NCI-H774 (cell line): ENCODE results near the gene BMF.
"Not testable (repeated sequence)": the region's sequence is repeated elsewhere in the genome, so short reads cannot be mapped to it uniquely, and the experiment has no call there.

Experiments
- DNase-seq: peaks from one replicate; lab custom pipeline; 2025; lab: John Stamatoyannopoulos, UW

The BMF gene

GRCh38 chr15:40087991-40088928 is 20.4 kb downstream of the BMF start:
- no peak for DNase-seq

DNA sequence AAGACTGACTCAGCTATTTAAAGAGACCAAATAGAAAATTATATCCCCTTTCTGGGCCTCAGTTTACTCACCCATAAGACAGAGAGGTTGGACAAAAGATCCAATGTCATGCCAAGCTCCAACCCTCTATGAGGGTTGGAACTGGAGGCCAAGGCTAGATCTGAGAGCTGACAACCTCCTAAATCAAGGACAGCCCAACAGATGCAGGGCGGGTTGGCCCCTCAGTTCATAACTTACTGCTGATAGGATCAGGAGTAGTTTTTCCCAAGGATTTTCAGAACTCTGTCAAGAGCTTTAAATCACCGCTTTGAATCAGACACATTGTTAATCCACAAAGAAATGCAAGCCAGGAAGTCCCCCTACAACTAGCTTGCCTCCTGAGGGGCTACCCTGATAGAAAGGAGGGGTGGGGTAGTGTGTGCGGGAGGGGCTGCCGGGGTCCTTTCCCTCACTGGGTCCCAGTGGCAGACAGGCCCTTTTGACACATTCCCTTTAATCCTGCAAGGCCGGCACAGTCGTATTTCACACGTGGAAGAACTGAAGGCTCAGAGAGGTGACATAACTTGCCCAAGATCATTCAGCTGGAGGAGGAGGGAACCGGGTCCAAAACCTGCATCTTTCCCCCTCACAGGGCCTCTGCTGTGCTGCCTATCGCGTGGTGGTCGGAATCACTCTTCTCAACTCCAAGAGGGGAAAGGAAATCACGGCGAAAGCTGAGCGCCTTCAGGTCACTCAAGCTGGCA is 21.4 kb downstream of the BMF start:
- no peak for DNase-seq

DNA sequence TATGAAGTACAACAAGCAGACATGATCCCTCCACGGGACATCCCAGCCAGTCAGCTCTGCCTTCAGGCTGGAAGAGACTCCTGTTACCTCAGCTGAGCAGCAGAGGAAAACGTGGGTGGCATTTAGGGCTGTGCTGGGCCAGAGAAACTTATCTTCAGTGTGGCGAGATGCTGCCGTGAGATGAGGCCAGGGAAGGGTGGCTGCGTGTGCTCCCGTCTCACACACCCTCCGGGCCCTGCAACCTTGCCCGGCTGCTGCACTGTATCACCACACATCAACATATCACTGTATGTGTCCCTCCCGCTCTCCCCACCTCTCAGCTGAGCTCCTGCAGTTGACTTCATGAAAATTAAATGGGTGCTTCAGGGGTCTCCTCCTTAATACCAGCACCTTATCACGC is 23.4 kb downstream of the BMF start:
- no peak for DNase-seq

GRCh38 chr15:40084650-40085049 is 24.0 kb downstream of the BMF start:
- DNase-seq = no peak

DNA sequence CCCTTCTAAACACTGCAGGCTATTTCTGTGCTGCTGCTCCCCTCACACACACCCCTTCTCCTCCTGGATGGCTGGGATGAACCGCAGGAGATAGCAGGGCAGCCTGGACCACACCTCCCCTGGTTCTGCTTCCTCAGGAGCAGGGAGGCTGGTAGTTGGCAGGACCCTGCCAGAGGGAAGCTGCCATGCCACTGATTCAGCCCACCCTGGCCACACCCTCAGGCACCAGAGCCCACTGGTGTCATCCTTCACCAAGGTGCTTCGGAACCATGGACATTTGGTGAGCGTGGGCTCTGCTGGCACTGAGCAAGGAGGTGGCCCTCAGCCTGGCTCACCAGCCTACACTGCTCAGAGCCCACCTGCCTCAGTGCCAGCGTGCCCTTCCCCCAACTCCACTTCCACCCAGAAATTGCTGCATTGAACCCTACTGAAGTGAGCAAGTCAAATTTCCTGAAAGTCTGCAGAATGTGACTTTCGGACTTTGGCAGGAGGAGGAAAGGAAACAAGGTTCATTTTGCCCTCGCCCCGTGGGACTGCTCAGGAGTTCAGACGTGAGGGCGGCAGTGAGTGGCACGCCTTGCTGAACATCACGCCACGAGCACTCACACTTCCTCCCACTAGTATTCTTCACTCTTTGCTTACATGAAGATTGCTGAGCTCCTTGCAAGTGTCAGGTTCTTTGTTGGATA is 26.3 kb downstream of the BMF start:
- DNase-seq = no peak

GRCh38 chr15:40081691-40082194 is 26.9 kb downstream of the BMF start:
- DNase-seq = no peak

DNA sequence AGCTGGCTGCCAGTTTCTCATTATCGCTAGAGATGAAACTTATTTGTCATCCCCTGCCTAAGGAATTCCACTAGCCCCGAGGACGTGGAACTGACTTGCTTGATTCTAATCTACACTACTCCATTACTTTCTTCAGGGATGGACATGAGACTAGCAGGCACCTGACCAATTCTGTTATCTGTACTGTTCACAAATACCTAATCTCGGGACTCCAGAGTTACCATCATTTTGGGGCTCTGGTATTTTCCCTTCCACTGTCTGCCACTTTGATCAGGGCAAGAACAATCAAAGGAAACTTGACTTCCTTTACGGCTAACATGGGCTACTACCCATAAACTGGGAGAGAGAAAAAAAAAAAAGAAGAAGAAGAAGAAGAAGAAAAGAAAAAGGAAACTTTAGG is 27.8 kb downstream of the BMF start:
- DNase-seq = no peak

GRCh38 chr15:40080104-40080503 is 28.6 kb downstream of the BMF start:
- no peak for DNase-seq

DNA sequence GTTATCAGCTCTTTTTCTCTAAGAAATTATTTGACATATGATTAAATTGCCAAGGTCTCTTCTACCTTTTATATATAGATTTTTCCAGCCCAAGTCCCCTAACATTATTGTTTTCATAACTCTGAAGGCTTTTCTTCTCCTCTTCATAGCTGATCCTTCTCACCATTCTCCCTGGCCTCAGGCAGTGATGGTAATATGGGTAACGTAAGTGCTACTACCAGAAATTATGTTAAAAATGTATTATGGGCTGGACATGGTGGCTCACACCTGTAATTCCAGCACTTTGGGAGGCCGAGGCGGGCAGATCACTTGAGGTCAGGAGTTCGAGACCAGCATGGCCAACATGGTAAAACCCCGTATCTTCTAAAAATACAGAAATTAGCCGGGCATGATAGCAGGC is 29.2 kb downstream of the BMF start:
- DNase-seq = no peak

DNA sequence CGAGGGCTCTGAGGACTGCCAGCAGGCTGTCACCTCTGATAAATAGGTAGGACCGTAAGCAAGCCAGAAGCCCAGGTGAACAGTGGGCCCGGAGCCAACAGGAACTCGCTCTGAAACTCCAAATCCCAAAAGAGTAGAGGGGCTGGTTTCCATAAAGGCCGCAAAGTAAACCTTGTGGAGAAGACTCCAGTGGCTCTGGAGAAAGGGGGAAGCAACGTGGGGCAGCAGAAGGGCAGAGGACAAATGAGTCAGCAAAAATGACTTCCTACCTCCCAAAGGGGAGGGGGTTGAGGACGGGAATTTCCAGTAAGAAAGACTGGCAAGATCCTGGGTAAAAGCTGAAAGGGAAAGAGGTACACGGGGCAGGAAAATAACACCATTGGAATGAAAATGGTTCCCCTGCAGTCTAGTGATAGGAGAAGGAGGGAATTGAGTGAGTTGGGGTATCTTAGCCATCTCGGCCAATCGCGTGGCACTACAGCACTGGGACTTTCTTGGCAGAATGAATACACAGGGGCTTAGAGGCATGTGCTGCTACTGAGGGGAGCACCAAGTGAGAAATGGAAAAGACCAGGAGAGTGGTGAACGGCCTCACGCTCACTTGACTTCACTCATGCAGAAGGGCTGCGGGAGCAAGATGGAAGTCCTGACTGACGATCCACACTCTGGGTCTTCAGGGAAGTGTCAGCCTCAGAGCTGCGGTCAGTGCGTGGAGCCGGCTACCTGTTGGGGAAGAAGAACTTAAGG is 33.2 kb downstream of the BMF start:
- peak; percentile 47 for DNase-seq

DNA sequence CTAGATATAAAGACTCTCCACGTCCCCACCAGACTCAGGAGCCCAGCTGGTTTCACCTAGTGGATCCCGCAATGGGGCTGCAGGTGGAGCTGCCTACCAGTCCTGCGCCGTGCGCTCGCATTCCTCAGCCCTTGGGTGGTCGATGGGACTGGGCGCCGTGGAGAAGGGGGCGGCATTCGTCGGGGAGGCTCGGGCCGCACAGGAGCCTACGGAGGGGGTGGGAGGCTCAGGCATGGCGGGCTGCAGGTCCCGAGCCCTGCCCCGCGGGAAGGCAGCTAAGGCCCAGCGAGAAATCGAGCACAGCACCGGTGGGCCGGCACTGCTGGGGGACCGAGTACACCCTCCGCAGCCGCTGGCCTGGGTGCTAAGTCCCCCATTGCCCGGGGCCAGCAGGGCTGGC is 34.0 kb downstream of the BMF start:
- not testable (repeated sequence) for DNase-seq

DNA sequence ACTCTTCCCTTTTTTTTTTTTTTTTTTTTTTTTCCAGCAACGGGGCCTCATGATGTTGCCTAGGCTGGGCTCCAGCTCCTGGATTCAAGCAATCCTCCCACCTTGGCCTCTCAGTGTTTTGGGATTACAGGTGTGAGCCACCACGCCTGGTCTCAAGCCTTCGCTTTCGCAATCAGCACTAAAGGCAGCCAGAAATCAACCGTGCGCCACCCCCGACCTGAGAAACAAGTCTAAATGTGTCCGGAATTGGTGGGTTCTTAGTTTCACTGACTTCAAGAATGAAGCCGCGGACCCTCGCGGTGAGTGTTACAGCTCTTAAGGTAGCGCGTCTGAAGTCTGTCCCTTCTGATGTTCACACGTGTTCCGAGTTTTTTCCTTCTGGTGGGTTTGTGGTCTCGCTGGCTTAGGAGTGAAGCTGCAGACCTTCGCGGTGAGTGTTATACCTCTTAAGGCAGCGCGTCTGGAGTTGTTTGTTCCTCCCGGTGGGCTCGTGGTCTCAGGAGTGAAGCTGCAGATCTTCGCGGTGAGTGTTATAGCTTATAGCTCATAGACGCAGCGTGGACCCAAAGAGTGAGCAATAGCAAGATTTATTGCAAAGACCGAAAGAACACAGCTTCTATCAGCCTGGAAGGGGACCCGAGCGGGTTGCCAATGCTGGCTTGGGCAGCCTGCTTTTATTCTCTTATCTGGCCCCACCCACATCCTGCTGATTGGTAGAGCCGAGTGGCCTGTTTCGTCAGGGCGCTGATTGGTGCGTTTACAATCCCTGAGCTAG is 34.8 kb downstream of the BMF start:
- DNase-seq = not testable (repeated sequence)

GRCh38 chr15:40072216-40072990 is 36.3 kb downstream of the BMF start:
- DNase-seq = no peak

DNA sequence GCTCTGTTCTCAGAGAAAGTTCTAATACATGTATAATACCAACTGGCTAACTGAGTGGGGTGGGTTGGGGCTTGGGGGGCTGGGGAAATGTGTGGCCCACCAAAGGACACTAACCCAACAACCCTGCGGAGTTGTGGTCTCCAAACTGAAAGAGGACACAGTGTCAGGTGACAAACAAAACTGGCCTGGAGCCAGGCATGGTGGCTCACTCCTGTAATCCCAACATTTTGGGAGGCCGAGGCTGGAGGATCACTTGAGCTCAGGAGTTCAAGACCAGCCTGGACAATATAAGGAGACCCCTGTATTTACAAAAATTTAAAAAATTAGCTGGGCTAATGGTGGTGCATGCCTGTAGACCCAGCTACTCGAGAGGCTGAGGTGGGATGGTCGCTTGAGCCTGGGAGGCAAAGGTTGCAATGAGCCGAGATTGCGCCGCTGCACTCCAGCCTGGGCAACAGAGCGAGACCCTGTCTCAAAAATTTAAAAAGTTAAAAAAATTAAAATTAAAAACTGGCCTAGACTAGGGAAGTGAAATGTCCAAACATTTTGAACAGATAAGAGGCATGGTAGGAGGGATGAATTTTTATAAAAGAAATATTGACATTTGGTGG is 38.0 kb downstream of the BMF start:
- DNase-seq = no peak

GRCh38 chr15:40070166-40070557 is 38.5 kb downstream of the BMF start:
- no peak for DNase-seq

DNA sequence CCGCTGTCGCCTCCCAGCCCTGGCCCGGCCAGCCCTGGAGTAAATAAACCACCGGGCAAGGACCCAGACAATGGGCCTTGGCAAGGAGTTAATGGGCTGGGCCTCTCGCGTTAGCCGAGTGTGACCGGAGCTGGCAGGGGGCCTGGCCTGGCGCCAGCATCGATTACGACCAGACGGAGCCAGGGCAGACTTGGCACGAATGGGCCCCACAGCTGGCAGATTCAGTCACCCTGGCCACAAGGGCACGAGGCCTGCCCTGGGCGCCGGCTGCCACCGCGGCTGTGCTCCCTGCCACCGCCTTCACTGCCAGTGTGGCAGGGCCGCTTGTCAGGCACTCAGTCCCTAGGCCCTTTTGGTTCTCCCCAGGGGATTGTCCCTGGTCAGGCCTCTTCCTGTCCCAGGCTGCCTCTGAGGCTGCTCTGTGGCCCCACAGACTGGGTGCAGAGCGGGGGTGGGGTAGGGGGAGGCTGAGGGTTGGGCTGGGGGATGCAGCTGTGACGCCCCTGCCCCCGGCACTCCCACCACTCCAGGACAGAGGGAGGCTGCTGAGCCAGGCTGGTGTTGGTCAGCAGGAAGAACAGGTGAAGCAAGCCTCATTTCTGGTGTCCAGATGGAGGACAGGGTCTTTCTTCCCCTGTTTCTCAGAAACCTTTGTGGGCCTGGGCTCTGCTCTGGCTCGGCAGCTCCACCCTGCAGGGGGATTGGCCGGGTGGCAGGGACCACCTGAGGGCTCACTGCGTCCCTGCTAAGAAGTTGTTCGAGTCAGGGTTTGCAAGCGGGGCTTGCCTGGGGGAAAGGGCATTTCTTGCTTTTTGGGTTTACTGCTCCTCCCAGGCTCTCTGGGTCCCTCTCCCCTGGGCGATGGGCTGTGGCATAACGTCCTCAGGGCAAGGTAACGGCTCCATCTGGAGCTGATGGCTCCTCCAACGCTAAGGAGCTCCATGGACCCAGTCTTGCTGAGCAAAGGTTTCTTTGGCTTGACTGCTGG is 39.2 kb downstream of the BMF start:
- peak; percentile 98 for DNase-seq

DNA sequence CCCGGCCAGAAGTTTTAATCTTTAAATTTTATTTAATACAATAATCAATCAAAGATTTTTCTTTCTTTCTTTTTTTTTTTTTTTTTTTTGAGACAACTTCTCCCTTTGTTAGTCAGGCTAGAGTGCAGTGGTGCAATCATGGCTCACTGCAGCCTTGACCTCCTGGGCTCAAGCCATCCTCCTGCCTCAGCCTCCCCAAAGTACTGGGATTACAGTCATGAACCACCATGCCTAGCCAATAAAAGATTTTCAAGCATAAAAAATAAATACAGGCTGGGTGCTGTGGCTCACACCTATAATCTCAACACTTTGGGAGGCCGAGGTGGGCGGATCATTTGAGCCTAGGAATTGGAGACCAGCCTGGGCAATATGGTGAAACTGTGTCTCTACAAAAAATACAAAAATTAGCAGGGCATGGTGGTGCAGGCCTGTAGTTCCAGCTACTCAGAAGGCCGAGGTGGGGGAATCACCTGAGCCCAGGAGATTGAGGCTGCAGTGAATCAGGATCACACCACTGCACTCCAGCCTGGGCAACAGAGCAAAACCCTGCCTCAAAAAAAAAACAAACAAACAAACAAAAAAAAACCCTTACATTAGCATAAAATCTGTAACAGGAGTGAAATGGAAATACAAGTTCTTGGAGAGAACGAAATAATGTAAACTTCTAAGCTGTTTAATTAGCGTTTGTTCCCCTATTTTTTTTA is 40.6 kb downstream of the BMF start:
- DNase-seq = no peak

DNA sequence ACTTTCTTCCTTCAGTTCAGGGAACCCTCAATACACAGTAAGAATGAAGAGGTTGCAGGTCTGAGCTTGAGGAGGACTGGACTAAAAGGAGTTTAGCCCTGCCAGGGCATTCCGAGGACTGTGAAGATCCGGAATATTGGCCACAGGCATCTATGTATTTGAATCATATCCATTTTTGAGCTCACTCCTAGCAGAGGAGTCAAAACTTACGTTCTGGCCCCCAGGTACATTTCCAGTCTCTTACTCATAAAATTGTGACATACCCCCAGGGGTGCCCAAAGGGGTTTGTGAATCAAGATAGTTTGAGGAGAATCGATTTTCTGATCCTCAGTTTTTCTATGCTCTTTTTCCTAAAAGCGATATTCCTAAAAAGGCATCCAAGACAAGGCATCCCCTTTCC is 42.1 kb downstream of the BMF start:
- DNase-seq = no peak
